ENCODE results near the gene TRPV4.

Gene TRPV4

GRCh38 chr12:109777544-109777943 is 55.7 kb downstream of the TRPV4 start:
- peak in 1 of 2 donors; percentile 15 for DNase-seq (ENCODE audit: low read depth in 2 of 2)

GRCh38 chr12:109776624-109777023 is 56.6 kb downstream of the TRPV4 start:
- no peak for DNase-seq (ENCODE audit: low read depth in 2 of 2)

DNA sequence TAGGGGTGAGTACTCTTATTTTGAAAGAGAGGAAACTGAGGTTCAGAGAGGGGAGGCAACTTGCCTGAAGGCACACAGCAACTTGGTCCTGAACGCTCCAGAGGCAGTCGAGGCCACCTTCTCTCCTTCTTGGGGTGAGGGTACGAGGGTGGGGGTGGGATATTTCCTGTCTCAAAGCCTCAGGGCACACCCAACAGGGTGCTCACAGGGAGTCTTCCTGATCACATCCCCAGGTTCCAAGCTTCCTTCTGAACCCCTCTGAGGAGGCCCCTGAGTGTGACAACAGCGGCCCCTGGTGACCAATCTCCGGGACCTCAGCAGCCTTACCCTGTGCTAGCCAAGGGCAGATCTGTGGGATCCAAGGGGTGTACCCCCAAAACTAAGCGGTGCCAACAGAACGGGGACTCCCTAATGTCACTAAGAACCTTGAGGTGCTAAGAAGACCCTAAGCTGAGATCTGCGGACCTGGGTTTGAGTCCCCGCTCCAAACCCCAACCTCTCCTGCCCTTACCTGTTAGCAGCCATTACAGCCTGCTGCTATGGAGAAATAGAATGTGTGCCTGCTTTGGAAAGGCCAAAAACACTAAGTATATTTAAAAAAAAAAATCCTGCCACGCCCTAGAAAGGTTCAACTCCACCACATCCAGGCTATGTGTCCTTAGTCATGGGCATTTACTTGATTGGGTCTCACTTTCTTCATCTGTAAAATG is 57.9 kb downstream of the TRPV4 start:
- peak; percentile 64 to 72 for DNase-seq (ENCODE audit: low read depth in 2 of 2)

GRCh38 chr12:109773384-109774011 is 59.7 kb downstream of the TRPV4 start:
- DNase-seq (ENCODE audit: low read depth in 2 of 2), result no peak

DNA sequence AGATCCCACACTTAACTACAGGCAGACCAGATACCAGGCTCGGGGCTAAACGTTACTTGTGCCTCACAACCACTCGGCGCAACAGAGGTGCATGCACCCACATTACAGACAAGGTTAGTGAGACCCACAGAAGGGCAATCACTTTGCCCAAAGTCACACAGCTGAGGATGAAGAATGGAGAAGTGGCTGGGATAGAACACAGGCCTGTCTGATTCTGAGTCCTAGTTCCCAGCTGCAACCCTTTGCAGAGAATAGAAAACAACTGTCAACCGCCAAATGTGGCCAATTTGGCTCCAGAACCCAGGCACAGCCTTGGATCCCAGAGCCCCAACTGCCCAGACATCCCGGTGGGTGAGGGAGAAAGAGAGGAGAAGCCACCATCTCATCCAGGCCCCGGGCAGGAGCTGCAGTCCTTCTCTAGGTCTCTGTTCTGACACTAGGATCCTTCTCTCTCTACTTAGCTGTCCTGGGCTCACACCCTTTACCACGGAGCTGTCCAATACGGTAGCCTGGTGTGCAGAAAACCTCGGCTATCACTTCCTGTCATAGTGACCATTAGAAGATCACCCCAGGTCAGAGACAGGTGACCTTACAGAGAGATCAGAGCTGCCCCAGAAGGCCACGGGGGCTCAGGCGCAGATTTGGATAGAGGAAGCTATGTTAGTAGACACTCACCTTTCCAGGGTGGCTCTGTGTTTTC is 60.4 kb downstream of the TRPV4 start:
- no peak for DNase-seq (ENCODE audit: low read depth in 2 of 2)

- no peak for DNase-seq (ENCODE audit: low read depth in 2 of 2)
These were observed 61.2 kb downstream of the TRPV4 start for GRCh38 chr12:109771746-109772621.

DNA sequence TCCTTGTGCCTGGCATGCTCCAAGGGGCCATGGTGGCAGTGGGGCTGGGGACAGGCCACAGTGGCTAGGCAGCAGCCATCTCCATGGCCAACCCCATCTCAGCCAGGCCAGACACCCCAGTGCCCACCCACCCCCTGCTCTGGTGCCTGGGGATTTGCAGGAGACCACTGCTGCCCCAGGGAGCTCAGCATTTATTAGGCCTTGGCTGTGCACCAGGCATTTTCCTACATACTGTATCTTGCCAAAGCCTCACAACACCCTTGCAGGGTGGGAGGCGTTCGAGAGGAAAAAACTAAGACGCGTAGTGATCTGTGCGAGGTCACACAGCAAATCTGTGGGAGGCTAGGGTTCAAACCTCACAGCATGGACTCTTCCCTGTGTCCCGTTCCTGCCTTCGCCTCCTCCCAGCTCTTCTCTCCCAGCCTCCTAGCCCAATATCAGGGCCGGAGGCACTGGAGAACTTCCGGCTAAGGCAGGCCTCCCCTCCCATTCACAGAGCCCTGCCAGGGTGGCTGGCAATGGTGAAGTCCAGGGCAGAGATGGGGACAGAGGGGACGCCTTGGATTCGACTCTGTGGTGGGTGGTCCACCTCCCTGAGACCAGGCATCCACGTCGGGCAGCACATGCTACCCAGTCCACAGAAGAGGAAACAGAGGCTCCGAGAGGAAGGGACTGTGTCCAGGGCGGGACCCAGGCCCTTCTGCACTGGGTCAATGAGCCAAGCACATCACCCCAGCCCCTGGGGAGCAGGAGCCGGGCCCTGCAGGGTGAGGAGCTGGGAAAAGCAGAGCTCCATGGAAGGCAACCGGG is 62.1 kb downstream of the TRPV4 start:
- DNase-seq (ENCODE audit: low read depth in 2 of 2), result no peak

DNA sequence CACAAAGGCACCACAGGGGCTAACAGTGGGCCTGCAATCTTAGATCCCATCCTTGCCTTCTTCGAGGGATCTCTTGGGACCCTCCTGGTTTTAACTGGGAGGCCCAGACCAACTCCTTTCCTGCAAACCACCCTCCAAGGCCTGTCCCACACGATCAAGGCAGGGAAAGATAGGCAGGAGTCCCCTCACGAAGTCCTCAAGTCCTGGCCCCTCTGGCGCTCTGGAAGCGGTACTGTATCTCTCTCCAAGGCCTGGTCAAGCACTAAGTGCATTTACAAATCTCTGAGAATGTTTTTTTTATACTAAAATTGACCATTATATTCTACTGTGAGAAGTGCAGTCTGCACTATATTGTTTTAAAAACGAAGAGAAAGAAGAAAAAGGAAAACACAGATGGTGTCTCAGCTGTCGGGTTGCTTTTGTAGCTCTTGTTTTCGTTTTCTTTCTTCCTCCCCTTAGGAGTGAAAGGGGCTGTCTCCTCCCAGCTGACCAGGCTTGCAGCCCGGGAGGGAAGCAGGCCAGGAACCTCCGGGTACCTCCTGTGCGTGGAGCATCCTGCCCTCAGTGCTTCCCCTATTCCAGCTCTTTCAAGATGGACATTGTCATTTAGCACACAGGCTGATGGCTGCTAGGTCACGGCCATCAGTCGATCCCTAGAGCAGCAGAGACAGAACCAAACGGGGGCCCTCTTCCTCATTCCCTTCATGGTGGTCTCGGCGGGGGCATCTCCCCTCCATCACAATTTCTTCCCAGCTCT is 62.9 kb downstream of the TRPV4 start:
- DNase-seq (ENCODE audit: low read depth in 2 of 2), result no peak

- DNase-seq (ENCODE audit: low read depth in 2 of 2), result no peak
These were observed 64.1 kb downstream of the TRPV4 start for GRCh38 chr12:109768901-109769670.

GRCh38 chr12:109767991-109768900 is 65.0 kb downstream of the TRPV4 start:
- no peak for DNase-seq (ENCODE audit: low read depth in 2 of 2)

DNA sequence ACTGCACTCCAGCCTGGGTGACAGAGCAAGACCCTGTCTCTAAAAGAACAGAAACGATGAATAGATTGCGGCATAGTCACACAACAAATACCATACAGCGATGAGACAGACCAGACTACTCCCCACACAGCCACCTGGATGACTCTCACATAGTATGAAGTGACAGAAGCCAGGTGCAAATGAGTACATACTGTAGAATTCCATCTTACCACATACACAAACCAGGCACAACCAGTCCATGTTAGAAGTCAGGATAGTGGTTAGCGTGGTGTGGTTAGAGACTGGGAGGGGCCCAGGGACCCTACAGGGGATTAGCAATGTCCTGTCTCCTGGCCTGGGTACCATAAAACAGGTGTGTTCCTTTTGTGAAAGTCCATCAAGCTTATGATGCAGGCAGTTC is 65.7 kb downstream of the TRPV4 start:
- DNase-seq (ENCODE audit: low read depth in 2 of 2), result no peak

GRCh38 chr12:109766251-109766778 is 66.9 kb downstream of the TRPV4 start:
- no peak for DNase-seq (ENCODE audit: low read depth in 2 of 2)

DNA sequence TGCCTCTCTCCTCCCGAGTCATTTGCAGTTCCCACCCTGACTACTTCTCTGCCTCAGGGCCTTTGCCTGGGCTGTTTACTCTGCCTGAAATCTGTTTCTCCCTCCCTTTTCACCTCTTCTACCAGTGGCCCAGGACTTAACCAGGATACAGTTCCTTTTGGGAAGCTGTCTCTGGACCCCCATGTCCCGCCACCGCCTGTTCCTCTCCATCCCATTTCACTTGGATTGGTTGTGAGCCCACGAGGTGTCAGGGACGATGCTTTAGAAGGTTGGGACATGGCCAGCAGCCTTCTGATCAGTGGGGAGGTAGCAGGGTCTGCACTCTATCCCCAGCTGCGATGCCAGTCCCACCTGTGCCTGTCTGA is 67.8 kb downstream of the TRPV4 start:
- DNase-seq (ENCODE audit: low read depth in 2 of 2), result no peak

GRCh38 chr12:109764776-109765445 is 68.3 kb downstream of the TRPV4 start:
- no peak for DNase-seq (ENCODE audit: low read depth in 2 of 2)

GRCh38 chr12:109764123-109764522 is 69.1 kb downstream of the TRPV4 start:
- no peak for DNase-seq (ENCODE audit: low read depth in 2 of 2)

DNA sequence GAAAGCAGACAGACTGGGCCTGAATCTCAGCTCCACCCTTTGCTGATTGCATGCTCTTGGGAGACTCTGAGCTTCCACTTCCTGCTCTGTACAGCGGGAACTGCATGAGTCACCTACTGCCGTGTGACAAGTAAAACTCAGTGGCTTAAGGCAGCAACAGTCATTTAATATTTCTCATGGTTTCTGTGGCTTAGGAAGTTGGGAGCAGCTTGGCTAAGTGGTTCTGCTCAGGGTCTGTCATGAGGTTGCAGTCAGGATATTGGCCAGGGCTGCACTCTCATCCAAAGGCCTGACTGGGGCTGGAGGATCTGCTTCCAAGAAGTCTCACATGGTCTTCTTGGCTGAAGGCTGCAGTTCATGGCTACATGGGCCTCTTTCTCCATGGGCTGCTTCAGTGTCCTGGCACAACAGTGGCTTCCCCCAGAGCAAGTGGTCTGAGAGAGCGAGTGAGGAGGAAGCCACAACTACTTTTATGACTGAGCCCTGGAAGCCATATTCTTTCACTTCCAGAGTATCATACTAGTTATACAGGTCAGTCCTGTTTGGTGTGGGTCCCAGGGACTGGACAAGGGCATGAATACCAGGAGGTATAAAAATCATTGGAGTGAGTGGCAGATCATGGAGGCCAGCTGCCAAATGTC is 69.9 kb downstream of the TRPV4 start:
- DNase-seq (ENCODE audit: low read depth in 2 of 2), result no peak

- no peak for DNase-seq (ENCODE audit: low read depth in 2 of 2)
These were observed 70.5 kb downstream of the TRPV4 start for GRCh38 chr12:109762673-109763191.
